Activated naive CD8-positive, alpha-beta T cell treated with anti-CD3 and anti-CD28 coated beads, Interleukin-2, amount 50 U/mL, for 16 hours (primary cell): ENCODE measurements around the gene ROR1.
"Not testable (repeated sequence)": the region's sequence is repeated elsewhere in the genome, so short reads cannot be mapped to it uniquely, and the experiment has no call there.

Source experiments
- DNase-seq: peaks from one replicate; pipeline ENCODE4 v3.0.0-alpha.2; 2020; ENCODE audit warnings: low read depth, low spot score

The ROR1 gene

GRCh38 chr1:63822540-63822939 lies 48.7 kb downstream of the ROR1 start:
- DNase-seq: no peak

GRCh38 chr1:63824451-63824850 lies 50.6 kb downstream of the ROR1 start:
- DNase-seq: no peak

- no peak for DNase-seq
Measured at GRCh38 chr1:63825111-63825510, 51.3 kb downstream of the ROR1 start.

- DNase-seq: not testable (repeated sequence)
Measured at GRCh38 chr1:63826246-63826861, 52.5 kb downstream of the ROR1 start.

- no peak for DNase-seq
Measured at GRCh38 chr1:63827411-63828321, 53.8 kb downstream of the ROR1 start.

- DNase-seq: no peak
Measured at GRCh38 chr1:63828322-63829044, 54.7 kb downstream of the ROR1 start.

- DNase-seq: no peak
Measured at GRCh38 chr1:63829349-63830327, 55.8 kb downstream of the ROR1 start.

GRCh38 chr1:63831409-63831808 lies 57.6 kb downstream of the ROR1 start:
- no peak for DNase-seq

GRCh38 chr1:63833363-63834119 lies 59.7 kb downstream of the ROR1 start:
- no peak for DNase-seq

GRCh38 chr1:63835128-63835527 lies 61.3 kb downstream of the ROR1 start:
- no peak for DNase-seq

- no peak for DNase-seq
Measured at GRCh38 chr1:63836374-63836773, 62.6 kb downstream of the ROR1 start.

- DNase-seq: no peak
Measured at GRCh38 chr1:63836830-63837229, 63.0 kb downstream of the ROR1 start.

GRCh38 chr1:63843010-63843409 lies 69.2 kb downstream of the ROR1 start:
- DNase-seq: no peak

- no peak for DNase-seq
Measured at GRCh38 chr1:63843884-63844283, 70.1 kb downstream of the ROR1 start.

- DNase-seq: no peak
Measured at GRCh38 chr1:63845346-63845745, 71.5 kb downstream of the ROR1 start.

- DNase-seq: no peak
Measured at GRCh38 chr1:63847308-63847910, 73.6 kb downstream of the ROR1 start.

- no peak for DNase-seq
Measured at GRCh38 chr1:63848733-63849132, 74.9 kb downstream of the ROR1 start.

- DNase-seq: no peak
Measured at GRCh38 chr1:63849149-63849548, 75.3 kb downstream of the ROR1 start.

- no peak for DNase-seq
Measured at GRCh38 chr1:63854091-63854490, 80.3 kb downstream of the ROR1 start.

GRCh38 chr1:63855942-63856341 lies 82.1 kb downstream of the ROR1 start:
- DNase-seq: no peak
